GM10248 (cell line): Measurements from ENCODE around the gene STRADB.
"Not testable (repeated sequence)": the region's sequence is repeated elsewhere in the genome, so short reads cannot be mapped to it uniquely, and the experiment has no call there.

Experiments
- CTCF ChIA-PET: fragments of 300-600 bp; sonication (Branson Sonifier 250); formaldehyde crosslinking; extraction: SDS; loops from one replicate; lab custom pipeline; 2021; ENCODE audit warnings: antibody characterized with exemption; lab: Yijun Ruan, JAX
- POLR2A ChIA-PET: fragments of 350-650 bp; sonication (Branson Sonifier 250); formaldehyde crosslinking; extraction: SDS; loops from one replicate; lab custom pipeline; 2020; ENCODE audit warnings: antibody characterized with exemption; lab: Yijun Ruan, JAX
- DNase-seq: peaks from one replicate; pipeline ENCODE4 v3.0.0; 2012; ENCODE audit errors: extremely low spot score
- CTCF ChIP-seq: IDR thresholded peaks from 2 replicates; pipeline ENCODE4 v1.5.1; 2012; ENCODE audit warnings: mild to moderate bottlenecking, low read depth; ENCODE audit errors: extremely low read depth, missing control alignments, control extremely low read depth

STRADB gene

GRCh38 chr2:201430839-201431238, 20.7 kb upstream of the STRADB start:
- POLR2A ChIA-PET, result no interaction called here
- no peak for TF ChIP-seq CTCF

DNA sequence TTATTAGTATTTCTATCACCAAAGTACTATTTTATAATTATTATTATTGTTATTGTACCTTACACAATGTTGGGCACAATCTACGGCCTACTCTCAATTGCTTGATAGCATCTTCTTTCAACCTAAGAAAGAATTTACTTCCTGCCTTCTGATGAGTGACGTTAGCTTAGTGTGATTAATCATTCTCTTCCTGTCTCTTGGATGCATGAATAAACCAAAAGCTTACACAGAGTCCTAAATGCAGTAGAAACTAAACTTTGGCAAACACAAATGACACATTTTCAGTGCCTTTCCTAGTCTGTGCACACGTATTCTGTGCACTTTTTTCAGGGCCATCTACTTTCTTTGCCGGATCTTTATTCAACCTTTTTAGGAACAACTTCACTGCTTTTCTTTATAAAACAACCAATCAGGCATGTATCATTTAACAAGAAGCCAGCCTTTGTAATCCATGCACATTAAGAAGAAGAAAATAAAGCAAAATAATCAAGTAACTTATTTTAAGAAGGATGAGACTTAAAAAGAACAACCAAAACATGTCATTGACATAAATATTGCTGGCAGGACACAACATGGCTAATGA, 19.4 kb upstream of the STRADB start:
- ChIA-PET CTCF (interaction anchor here (3.3 kb wide), 1 partner anchor 14 kb away, joined by 15 read pairs; no protein-coding TSS in a partner anchor), POLR2A (no interaction called here)
- no peak for TF ChIP-seq CTCF
- DNase-seq, result no peak

More at GRCh38 chr2:201430839-201431238, 20.7 kb upstream of the STRADB start:
- DNase-seq, result no peak
- CTCF ChIA-PET, result no interaction called here

GRCh38 chr2:201432621-201433393, 18.7 kb upstream of the STRADB start:
- POLR2A ChIA-PET, result no interaction called here
- no peak for DNase-seq
- TF ChIP-seq CTCF, result no peak
- CTCF ChIA-PET, result interaction anchor here (3.3 kb wide), 1 partner anchor 13 kb away, joined by 15 read pairs; no protein-coding TSS in a partner anchor

- no peak for TF ChIP-seq CTCF
- CTCF ChIA-PET, result interaction anchor here (3.3 kb wide), 1 partner anchor 12 kb away, joined by 15 read pairs; no protein-coding TSS in a partner anchor
- DNase-seq, result no peak
- POLR2A ChIA-PET, result no interaction called here
Observed at GRCh38 chr2:201433394-201433995, 18.0 kb upstream of the STRADB start.

GRCh38 chr2:201436141-201436540, 15.4 kb upstream of the STRADB start:
- TF ChIP-seq CTCF, result no peak
- no peak for DNase-seq
- ChIA-PET CTCF (interaction anchor here (0.8 to 1.9 kb wide), 3 partner anchors 9 to 17 kb away, joined by 3 to 5 read pairs (median 3); partner anchors contain the start of genes STRADB and TRAK2), POLR2A (no interaction called here)

- DNase-seq, POLR2A ChIA-PET: not testable (repeated sequence)
- CTCF ChIA-PET, result interaction anchor here (1.0 kb wide), 1 partner anchor 76 kb away, joined by 3 read pairs; no protein-coding TSS in a partner anchor
Observed at GRCh38 chr2:201439336-201439922, 12.1 kb upstream of the STRADB start.
